DOHH2 (cell line): ENCODE results near the gene PRCC.

Experiments
- H3F3A ChIP-seq: fragments of 200-600 bp; sonication (generic), shearing (Covaris generic); 2 replicates; pipeline ENCODE4 v1.6.0; 2016; ENCODE audit warnings: antibody characterized with exemption, mild to moderate bottlenecking; ENCODE audit not compliant: control insufficient read depth, insufficient read depth
- H3K27ac ChIP-seq: fragments of 200-600 bp; sonication (generic); 2 replicates; pipeline ENCODE4 v1.5.1; 2014; ENCODE audit warnings: low read depth, mild to moderate bottlenecking, low read length, moderate library complexity
- H3K27me3 ChIP-seq: fragments of 200-600 bp; sonication (generic); 2 replicates; pipeline ENCODE4 v1.6.1; 2014; ENCODE audit warnings: mild to moderate bottlenecking, low read length, mixed read lengths; ENCODE audit not compliant: control insufficient read depth
- H3K36me3 ChIP-seq: fragments of 200-600 bp; sonication (generic); 2 replicates; pipeline ENCODE4 v1.6.1; 2014; ENCODE audit warnings: mild to moderate bottlenecking, low read length, moderate library complexity, mixed read lengths; ENCODE audit not compliant: control insufficient read depth
- H3K4me1 ChIP-seq: fragments of 200-600 bp; sonication (generic); 2 replicates; pipeline ENCODE4 v1.6.1; 2014; ENCODE audit warnings: mild to moderate bottlenecking, low read length, mixed read lengths; ENCODE audit not compliant: control insufficient read depth
- H3K4me2 ChIP-seq: fragments of 200-600 bp; sonication (generic); 2 replicates; pipeline ENCODE4 v1.6.0; 2014; ENCODE audit warnings: mild to moderate bottlenecking, low read length, moderate library complexity
- H3K4me3 ChIP-seq: fragments of 200-600 bp; sonication (generic); 2 replicates; pipeline ENCODE4 v1.5.1; 2014; ENCODE audit warnings: mild to moderate bottlenecking, low read length, mixed read lengths
- H3K79me2 ChIP-seq: fragments of 200-600 bp; sonication (generic); 2 replicates; pipeline ENCODE4 v1.6.1; 2014; ENCODE audit warnings: mild to moderate bottlenecking, low read length, mixed read lengths; ENCODE audit not compliant: control insufficient read depth
- H3K9me2 ChIP-seq: fragments of 200-600 bp; sonication (generic); replicated peaks from 2 replicates; pipeline ENCODE4 v1.6.1; 2014; ENCODE audit warnings: mild to moderate bottlenecking, low read length, mixed read lengths; ENCODE audit not compliant: control insufficient read depth
- H3K9me3 ChIP-seq: fragments of 200-600 bp; sonication (generic); 2 replicates; pipeline ENCODE4 v1.6.1; 2014; ENCODE audit warnings: antibody characterized with exemption, low read length, mixed read lengths; ENCODE audit not compliant: control insufficient read depth, insufficient read depth
- H4K20me1 ChIP-seq: fragments of 200-600 bp; sonication (generic); 2 replicates; pipeline ENCODE4 v1.6.0; 2014; ENCODE audit warnings: low read depth, mild to moderate bottlenecking, antibody characterized with exemption, low read length, moderate library complexity; ENCODE audit not compliant: control insufficient read depth, insufficient read depth
- EZH2phosphoT487 ChIP-seq: fragments of 200-600 bp; sonication (generic); IDR thresholded peaks from 2 replicates; pipeline ENCODE4 v1.6.1; 2017; ENCODE audit warnings: borderline replicate concordance, mild to moderate bottlenecking, antibody characterized with exemption, low read length, moderate library complexity, mixed read lengths
- TF ChIP-seq, protein P1 (sequence below): fragments of 200-600 bp; sonication (generic); IDR thresholded peaks from one replicate; pipeline ENCODE4 v1.5.1; 2014; ENCODE audit warnings: antibody characterized with exemption, mild to moderate bottlenecking, low read depth, low read length; ENCODE audit not compliant: poor library complexity, severe bottlenecking

PRCC gene

GRCh38 chr1:156822680-156823079 lies 55.3 kb downstream of the PRCC start:
- TF ChIP-seq, protein P1, sequence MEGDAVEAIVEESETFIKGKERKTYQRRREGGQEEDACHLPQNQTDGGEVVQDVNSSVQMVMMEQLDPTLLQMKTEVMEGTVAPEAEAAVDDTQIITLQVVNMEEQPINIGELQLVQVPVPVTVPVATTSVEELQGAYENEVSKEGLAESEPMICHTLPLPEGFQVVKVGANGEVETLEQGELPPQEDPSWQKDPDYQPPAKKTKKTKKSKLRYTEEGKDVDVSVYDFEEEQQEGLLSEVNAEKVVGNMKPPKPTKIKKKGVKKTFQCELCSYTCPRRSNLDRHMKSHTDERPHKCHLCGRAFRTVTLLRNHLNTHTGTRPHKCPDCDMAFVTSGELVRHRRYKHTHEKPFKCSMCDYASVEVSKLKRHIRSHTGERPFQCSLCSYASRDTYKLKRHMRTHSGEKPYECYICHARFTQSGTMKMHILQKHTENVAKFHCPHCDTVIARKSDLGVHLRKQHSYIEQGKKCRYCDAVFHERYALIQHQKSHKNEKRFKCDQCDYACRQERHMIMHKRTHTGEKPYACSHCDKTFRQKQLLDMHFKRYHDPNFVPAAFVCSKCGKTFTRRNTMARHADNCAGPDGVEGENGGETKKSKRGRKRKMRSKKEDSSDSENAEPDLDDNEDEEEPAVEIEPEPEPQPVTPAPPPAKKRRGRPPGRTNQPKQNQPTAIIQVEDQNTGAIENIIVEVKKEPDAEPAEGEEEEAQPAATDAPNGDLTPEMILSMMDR = no peak
- no peak for TF ChIP-seq EZH2phosphoT487
- Histone ChIP-seq H3F3A (peaks cover 5% of the 10 kb centered on the region), H3K9me2 (no peaks in the 10 kb centered on the region), H3K27me3 (peaks cover 40% of the 10 kb centered on the region), H3K4me2 (no peak overlapping the region), H3K79me2 (no peaks in the 10 kb centered on the region), H3K4me1 (no peaks in the 10 kb centered on the region), H4K20me1 (no peaks in the 10 kb centered on the region), H3K9me3 (no peaks in the 10 kb centered on the region), H3K27ac (no peak overlapping the region), H3K36me3 (no peaks in the 10 kb centered on the region), H3K4me3 (no peak overlapping the region)

GRCh38 chr1:156823210-156823790 lies 56.0 kb downstream of the PRCC start:
- Histone ChIP-seq H3K4me2 (no peak overlapping the region), H3K4me3 (no peak overlapping the region), H3K79me2 (no peaks in the 10 kb centered on the region), H3K9me3 (no peaks in the 10 kb centered on the region), H3K27me3 (peaks cover 42% of the 10 kb centered on the region), H3F3A (no peaks in the 10 kb centered on the region), H3K36me3 (no peaks in the 10 kb centered on the region), H3K4me1 (no peaks in the 10 kb centered on the region), H3K9me2 (no peaks in the 10 kb centered on the region), H4K20me1 (no peaks in the 10 kb centered on the region), H3K27ac (no peak overlapping the region)
- TF ChIP-seq, protein P1 = no peak
- TF ChIP-seq EZH2phosphoT487 = no peak

GRCh38 chr1:156826630-156827029 lies 59.3 kb downstream of the PRCC start:
- TF ChIP-seq, protein P1 = no peak
- TF ChIP-seq EZH2phosphoT487 = no peak
- Histone ChIP-seq H3K27ac (no peak overlapping the region), H3F3A (no peaks in the 10 kb centered on the region), H3K9me3 (no peaks in the 10 kb centered on the region), H3K9me2 (no peaks in the 10 kb centered on the region), H3K4me2 (no peak overlapping the region), H4K20me1 (no peaks in the 10 kb centered on the region), H3K36me3 (no peaks in the 10 kb centered on the region), H3K4me3 (no peak overlapping the region), H3K79me2 (no peaks in the 10 kb centered on the region), H3K4me1 (no peaks in the 10 kb centered on the region), H3K27me3 (peaks cover 48% of the 10 kb centered on the region)
